GM12801 (cell line): ENCODE results near the gene PRPF18.

Experiments
- CTCF ChIP-seq: IDR thresholded peaks from one replicate; pipeline ENCODE4 v1.5.1; 2011; ENCODE audit warnings: control low read depth; ENCODE audit not compliant: insufficient read length; ENCODE audit errors: extremely low read depth

The PRPF18 gene

GRCh38 chr10:13564576-13564975 is 22.2 kb upstream of the PRPF18 start:
- TF ChIP-seq CTCF: no peak

- no peak for TF ChIP-seq CTCF
Observed at GRCh38 chr10:13567030-13567429, 19.7 kb upstream of the PRPF18 start.

- no peak for TF ChIP-seq CTCF
Observed at GRCh38 chr10:13571541-13571940, 15.2 kb upstream of the PRPF18 start.

GRCh38 chr10:13573960-13574359 is 12.8 kb upstream of the PRPF18 start:
- no peak for TF ChIP-seq CTCF

GRCh38 chr10:13585195-13585751 is 1.5 kb upstream of the PRPF18 start:
- no peak for TF ChIP-seq CTCF

- no peak for TF ChIP-seq CTCF
Observed at GRCh38 chr10:13585943-13586342, 822 bp upstream of the PRPF18 start.

- TF ChIP-seq CTCF: no peak
Observed at GRCh38 chr10:13587391-13587790, 626 bp downstream of the PRPF18 start.
